ENCODE data around the gene PPP1R10. TPM values are rescaled to one million over a fixed set of nuclear protein-coding genes. Genes with fewer than 3 reads are reported as not detected.

The PPP1R10 gene
- total RNA-seq, 1 experiment from 2014 or later: 69.5 TPM

DNA sequence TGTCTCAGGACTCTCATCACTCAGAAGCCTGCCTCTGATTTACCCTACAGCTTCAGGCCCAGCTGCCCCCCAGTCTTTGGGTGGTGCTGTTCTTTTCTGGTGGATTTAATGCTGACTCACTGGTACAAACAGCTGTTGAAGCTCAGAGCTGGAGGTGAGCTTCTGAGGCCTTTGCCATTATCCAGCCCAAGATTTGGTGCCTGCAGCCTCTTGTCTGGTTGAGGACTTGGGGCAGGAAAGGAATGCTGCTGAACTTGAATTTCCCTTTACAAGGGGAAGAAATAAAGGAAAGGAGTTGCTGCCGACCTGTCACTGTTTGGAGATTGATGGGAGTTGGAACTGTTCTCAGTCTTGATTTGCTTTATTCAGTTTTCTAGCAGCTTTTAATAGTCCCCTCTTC lies 26.0 kb downstream of the PPP1R10 start:
- Histone ChIP-seq H4K20me1 (ENCODE audit: insufficient read depth) (no peaks in the 10 kb centered on the region; the same call in 1 of the 2 replicates), H3K9me3 (ENCODE audit: insufficient read depth, low read depth) (no peaks in the 10 kb centered on the region), H3K79me2 (ENCODE audit: low read depth) (peaks cover 18% of the 10 kb centered on the region), H3K27ac (peak overlapping the region; percentile 84), H3F3A (ENCODE audit: insufficient read depth, low read depth) (peaks cover 66% of the 10 kb centered on the region), H3K27me3 (ENCODE audit: insufficient read depth, low read depth) (no peaks in the 10 kb centered on the region), H3K9me2 (ENCODE audit: insufficient read depth) (no peaks in the 10 kb centered on the region), H2AFZ (no peak overlapping the region), H3K4me2 (peak overlapping the region; percentile 62), H3K36me3 (ENCODE audit: low read depth) (peaks cover 40% of the 10 kb centered on the region), H3K4me3 (no peak overlapping the region), H3K4me1 (replicated peaks; ENCODE audit: insufficient read depth) (peaks cover 47% of the 10 kb centered on the region)
- POLR2A ChIA-PET (ENCODE audit: unreplicated experiment): interaction anchor here (0.5 to 1.1 kb wide), 12 partner anchors 10 to 532 kb away, joined by 3 to 23 read pairs (median 6); partner anchors contain the start of gene ABCF1
- DNase-seq: peak; percentile 86 to 98
- no TSS peak for BruUV-seq (replicated peaks)
- CTCF ChIA-PET: interaction anchor here (0.6 to 1.3 kb wide), 6 partner anchors 20 to 489 kb away, joined by 3 to 6 read pairs (median 4); partner anchors contain the start of genes ABCF1 and MRPS18B
- intact Hi-C loops (cut with micrococcal nuclease; ENCODE audit: unreplicated experiment): loop anchor here (1.0 kb wide), 5 partner anchors 20 to 104 kb away; partner anchors contain the start of genes ABCF1, GNL1 and HLA-E
- TF ChIP-seq, protein P1, sequence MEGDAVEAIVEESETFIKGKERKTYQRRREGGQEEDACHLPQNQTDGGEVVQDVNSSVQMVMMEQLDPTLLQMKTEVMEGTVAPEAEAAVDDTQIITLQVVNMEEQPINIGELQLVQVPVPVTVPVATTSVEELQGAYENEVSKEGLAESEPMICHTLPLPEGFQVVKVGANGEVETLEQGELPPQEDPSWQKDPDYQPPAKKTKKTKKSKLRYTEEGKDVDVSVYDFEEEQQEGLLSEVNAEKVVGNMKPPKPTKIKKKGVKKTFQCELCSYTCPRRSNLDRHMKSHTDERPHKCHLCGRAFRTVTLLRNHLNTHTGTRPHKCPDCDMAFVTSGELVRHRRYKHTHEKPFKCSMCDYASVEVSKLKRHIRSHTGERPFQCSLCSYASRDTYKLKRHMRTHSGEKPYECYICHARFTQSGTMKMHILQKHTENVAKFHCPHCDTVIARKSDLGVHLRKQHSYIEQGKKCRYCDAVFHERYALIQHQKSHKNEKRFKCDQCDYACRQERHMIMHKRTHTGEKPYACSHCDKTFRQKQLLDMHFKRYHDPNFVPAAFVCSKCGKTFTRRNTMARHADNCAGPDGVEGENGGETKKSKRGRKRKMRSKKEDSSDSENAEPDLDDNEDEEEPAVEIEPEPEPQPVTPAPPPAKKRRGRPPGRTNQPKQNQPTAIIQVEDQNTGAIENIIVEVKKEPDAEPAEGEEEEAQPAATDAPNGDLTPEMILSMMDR (conservative IDR thresholded peaks at IDR 0.05): no peak
- TF ChIP-seq EZH2 (IDR thresholded peaks at IDR 0.05; ENCODE audit: low read depth): no peak

DNA sequence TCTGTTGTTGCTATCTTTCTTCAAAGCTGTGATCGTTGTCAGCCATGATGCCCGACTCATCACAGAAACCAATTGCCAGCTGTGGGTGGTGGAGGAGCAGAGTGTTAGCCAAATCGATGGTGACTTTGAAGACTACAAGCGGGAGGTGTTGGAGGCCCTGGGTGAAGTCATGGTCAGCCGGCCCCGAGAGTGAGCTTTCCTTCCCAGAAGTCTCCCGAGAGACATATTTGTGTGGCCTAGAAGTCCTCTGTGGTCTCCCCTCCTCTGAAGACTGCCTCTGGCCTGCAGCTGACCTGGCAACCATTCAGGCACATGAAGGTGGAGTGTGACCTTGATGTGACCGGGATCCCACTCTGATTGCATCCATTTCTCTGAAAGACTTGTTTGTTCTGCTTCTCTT lies 26.5 kb downstream of the PPP1R10 start:
- peak overlapping the region; percentile 84 for H3K27ac ChIP-seq
- no peak overlapping the region for H2AFZ ChIP-seq
- peak overlapping the region; percentile 62 for H3K4me2 ChIP-seq
- no peak for DNase-seq
- TF ChIP-seq, protein P1 (conservative IDR thresholded peaks at IDR 0.05): no peak
- no peak for TF ChIP-seq EZH2 (IDR thresholded peaks at IDR 0.05; ENCODE audit: low read depth)
- POLR2A ChIA-PET (ENCODE audit: unreplicated experiment): interaction anchor here (0.5 to 1.1 kb wide), 8 partner anchors 10 to 377 kb away, joined by 3 to 23 read pairs (median 6); partner anchors contain the start of gene ABCF1
- no peaks in the 10 kb centered on the region for H3K9me2 ChIP-seq (ENCODE audit: insufficient read depth)
- H3K4me1 ChIP-seq (replicated peaks; ENCODE audit: insufficient read depth): peaks cover 47% of the 10 kb centered on the region
- CTCF ChIA-PET: interaction anchor here (0.6 to 1.3 kb wide), 5 partner anchors 19 to 489 kb away, joined by 3 to 5 read pairs (median 4); partner anchors contain the start of gene ABCF1
- no peaks in the 10 kb centered on the region; the same call in 1 of the 2 replicates for H4K20me1 ChIP-seq (ENCODE audit: insufficient read depth)
- intact Hi-C loops (cut with micrococcal nuclease; ENCODE audit: unreplicated experiment): no loop called here
- H3K27me3 ChIP-seq (ENCODE audit: insufficient read depth, low read depth): no peaks in the 10 kb centered on the region
- H3K36me3 ChIP-seq (ENCODE audit: low read depth): peaks cover 40% of the 10 kb centered on the region
- H3K4me3 ChIP-seq: no peak overlapping the region
- BruUV-seq (replicated peaks): no TSS peak
- peaks cover 18% of the 10 kb centered on the region for H3K79me2 ChIP-seq (ENCODE audit: low read depth)
- peaks cover 65% of the 10 kb centered on the region for H3F3A ChIP-seq (ENCODE audit: insufficient read depth, low read depth)
- no peaks in the 10 kb centered on the region for H3K9me3 ChIP-seq (ENCODE audit: insufficient read depth, low read depth)

DNA sequence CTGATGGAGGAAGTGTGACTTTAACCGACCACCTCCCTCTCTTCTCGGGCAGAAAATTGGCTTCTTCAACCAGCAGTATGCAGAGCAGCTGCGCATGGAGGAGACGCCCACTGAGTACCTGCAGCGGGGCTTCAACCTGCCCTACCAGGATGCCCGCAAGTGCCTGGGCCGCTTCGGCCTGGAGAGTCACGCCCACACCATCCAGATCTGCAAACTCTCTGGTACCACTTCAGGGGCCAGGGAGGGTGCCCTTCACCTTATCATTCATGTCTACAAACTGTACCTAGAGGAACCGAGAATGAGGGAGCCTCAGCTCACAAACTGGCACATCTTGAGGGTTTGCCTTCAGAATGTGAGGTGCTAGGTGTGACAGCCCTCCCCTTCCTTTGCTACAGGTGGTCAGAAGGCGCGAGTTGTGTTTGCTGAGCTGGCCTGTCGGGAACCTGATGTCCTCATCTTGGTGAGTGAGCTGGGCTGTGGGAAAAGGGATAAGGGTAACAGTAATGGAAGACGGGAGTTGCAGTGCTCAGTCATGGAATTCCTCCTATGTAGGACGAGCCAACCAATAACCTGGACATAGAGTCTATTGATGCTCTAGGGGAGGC lies 27.2 kb downstream of the PPP1R10 start:
- intact Hi-C loops (cut with micrococcal nuclease; ENCODE audit: unreplicated experiment): no loop called here
- no TSS peak for BruUV-seq (replicated peaks)
- no peak for TF ChIP-seq EZH2 (IDR thresholded peaks at IDR 0.05; ENCODE audit: low read depth)
- TF ChIP-seq, protein P1 (conservative IDR thresholded peaks at IDR 0.05): no peak

More for the DNA sequence above, 27.2 kb downstream of the PPP1R10 start:
- peaks cover 47% of the 10 kb centered on the region for H3K4me1 ChIP-seq (replicated peaks; ENCODE audit: insufficient read depth)
- DNase-seq: no peak
- H3K4me3 ChIP-seq: no peak overlapping the region
- CTCF ChIA-PET: no interaction called here
- POLR2A ChIA-PET (ENCODE audit: unreplicated experiment): no interaction called here
- peaks cover 60% of the 10 kb centered on the region for H3F3A ChIP-seq (ENCODE audit: insufficient read depth, low read depth)
- H3K27ac ChIP-seq: peak overlapping the region; percentile 84
- peaks cover 18% of the 10 kb centered on the region for H3K79me2 ChIP-seq (ENCODE audit: low read depth)
- no peaks in the 10 kb centered on the region for H3K9me3 ChIP-seq (ENCODE audit: insufficient read depth, low read depth)
- no peaks in the 10 kb centered on the region for H3K9me2 ChIP-seq (ENCODE audit: insufficient read depth)
- peaks cover 39% of the 10 kb centered on the region for H3K36me3 ChIP-seq (ENCODE audit: low read depth)
- peak overlapping the region; percentile 62 for H3K4me2 ChIP-seq
- no peaks in the 10 kb centered on the region for H3K27me3 ChIP-seq (ENCODE audit: insufficient read depth, low read depth)
- no peak overlapping the region for H2AFZ ChIP-seq
- no peaks in the 10 kb centered on the region; the same call in 1 of the 2 replicates for H4K20me1 ChIP-seq (ENCODE audit: insufficient read depth)

Data from PC-9 (cell line).